PFSK-1 (cell line): Measurements from ENCODE around the gene HCN1.

ENCODE experiments used
- FOXP2 ChIP-seq: optimal IDR thresholded peaks from 2 replicates; pipeline ENCODE3; 2011; ENCODE audit warnings: borderline replicate concordance, control low read depth, inconsistent platforms; ENCODE audit not compliant: insufficient read depth; ENCODE audit errors: extremely low read length, extremely low read depth
- POLR2AphosphoS5 ChIP-seq: IDR thresholded peaks from 2 replicates; pipeline ENCODE4 v1.6.1; 2012; ENCODE audit warnings: low read depth, mild to moderate bottlenecking, control low read depth, low read length, moderate library complexity
- SIN3A ChIP-seq: IDR thresholded peaks from 2 replicates; pipeline ENCODE4 v1.6.1; 2012; ENCODE audit warnings: mild to moderate bottlenecking, low read length, moderate library complexity, borderline replicate concordance; ENCODE audit not compliant: insufficient read depth
- TAF1 ChIP-seq: IDR thresholded peaks from 2 replicates; pipeline ENCODE4 v1.6.1; 2012; ENCODE audit warnings: low read length, control low read depth, borderline replicate concordance; ENCODE audit not compliant: insufficient read depth
- TF ChIP-seq, protein P1 (sequence below), 2 experiments: IDR thresholded peaks; 2 replicates each; pipeline versions ENCODE4 v1.6.1 to v1.8.0; 2011 to 2012; ENCODE audit warnings: low read depth in 2 of 2, low read length in 2 of 2, control low read depth in 1 of 2, inconsistent platforms in 1 of 2, mild to moderate bottlenecking in 1 of 2, moderate library complexity in 1 of 2; ENCODE audit not compliant: insufficient read depth in 1 of 2

The HCN1 gene

GRCh38 chr5:45399041-45399440 is 297.1 kb downstream of the HCN1 start:
- TF ChIP-seq, protein P1, sequence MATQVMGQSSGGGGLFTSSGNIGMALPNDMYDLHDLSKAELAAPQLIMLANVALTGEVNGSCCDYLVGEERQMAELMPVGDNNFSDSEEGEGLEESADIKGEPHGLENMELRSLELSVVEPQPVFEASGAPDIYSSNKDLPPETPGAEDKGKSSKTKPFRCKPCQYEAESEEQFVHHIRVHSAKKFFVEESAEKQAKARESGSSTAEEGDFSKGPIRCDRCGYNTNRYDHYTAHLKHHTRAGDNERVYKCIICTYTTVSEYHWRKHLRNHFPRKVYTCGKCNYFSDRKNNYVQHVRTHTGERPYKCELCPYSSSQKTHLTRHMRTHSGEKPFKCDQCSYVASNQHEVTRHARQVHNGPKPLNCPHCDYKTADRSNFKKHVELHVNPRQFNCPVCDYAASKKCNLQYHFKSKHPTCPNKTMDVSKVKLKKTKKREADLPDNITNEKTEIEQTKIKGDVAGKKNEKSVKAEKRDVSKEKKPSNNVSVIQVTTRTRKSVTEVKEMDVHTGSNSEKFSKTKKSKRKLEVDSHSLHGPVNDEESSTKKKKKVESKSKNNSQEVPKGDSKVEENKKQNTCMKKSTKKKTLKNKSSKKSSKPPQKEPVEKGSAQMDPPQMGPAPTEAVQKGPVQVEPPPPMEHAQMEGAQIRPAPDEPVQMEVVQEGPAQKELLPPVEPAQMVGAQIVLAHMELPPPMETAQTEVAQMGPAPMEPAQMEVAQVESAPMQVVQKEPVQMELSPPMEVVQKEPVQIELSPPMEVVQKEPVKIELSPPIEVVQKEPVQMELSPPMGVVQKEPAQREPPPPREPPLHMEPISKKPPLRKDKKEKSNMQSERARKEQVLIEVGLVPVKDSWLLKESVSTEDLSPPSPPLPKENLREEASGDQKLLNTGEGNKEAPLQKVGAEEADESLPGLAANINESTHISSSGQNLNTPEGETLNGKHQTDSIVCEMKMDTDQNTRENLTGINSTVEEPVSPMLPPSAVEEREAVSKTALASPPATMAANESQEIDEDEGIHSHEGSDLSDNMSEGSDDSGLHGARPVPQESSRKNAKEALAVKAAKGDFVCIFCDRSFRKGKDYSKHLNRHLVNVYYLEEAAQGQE (IDR thresholded peaks at IDR 0.05; ENCODE audit: insufficient read depth in 1 of 2, low read depth in 2 of 2, low read length in 2 of 2) = no peak
- TF ChIP-seq POLR2AphosphoS5 (no peak), SIN3A (no peak)

- TF ChIP-seq SIN3A (no peak), POLR2AphosphoS5 (no peak), FOXP2 (no peak), TAF1 (no peak)
- TF ChIP-seq, protein P1 (IDR thresholded peaks at IDR 0.05; ENCODE audit: insufficient read depth in 1 of 2, low read depth in 2 of 2, low read length in 2 of 2) = no peak
Observed at GRCh38 chr5:45385321-45386058, 310.7 kb downstream of the HCN1 start.

DNA sequence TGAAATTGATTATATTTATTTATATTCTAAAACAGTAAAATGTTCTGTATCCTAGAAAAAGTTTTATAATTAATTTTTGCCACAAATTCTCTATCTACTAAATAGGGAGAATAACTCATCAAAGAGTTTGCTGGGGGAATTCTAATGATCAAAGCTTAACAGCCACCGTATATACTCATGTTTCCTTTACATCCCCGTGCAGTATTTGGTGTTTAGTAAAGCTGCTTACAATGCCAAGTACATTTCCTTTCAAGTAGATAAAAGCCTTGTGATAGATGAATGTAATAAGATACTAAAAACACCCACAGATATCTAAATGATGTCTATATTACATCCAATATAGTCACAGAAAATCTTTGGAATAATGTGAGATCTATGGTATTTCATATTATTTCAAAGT is 312.2 kb downstream of the HCN1 start:
- TF ChIP-seq, protein P1 (IDR thresholded peaks at IDR 0.05; ENCODE audit: insufficient read depth in 1 of 2, low read depth in 2 of 2, low read length in 2 of 2) = no peak
- TF ChIP-seq SIN3A = no peak
- no peak for TF ChIP-seq POLR2AphosphoS5
- TF ChIP-seq FOXP2 = no peak
- TF ChIP-seq TAF1 = no peak

DNA sequence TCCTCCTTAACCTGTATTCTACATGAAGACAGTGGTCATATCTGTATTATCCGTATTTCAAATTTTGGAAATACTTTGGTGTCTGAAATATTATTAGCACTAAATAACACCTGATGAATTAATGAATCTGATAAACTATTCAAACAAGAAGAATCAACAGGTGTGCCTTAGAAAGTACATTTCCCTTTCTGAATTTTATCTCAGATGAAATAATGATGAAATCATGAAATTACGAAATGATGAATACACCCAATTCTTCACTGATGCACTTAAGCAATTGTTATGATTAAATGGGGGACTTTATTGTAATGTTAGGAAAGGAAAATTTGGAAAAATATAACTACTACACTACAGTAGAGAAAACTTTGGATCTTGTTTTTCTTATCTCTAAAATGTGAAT is 313.6 kb downstream of the HCN1 start:
- no peak for TF ChIP-seq FOXP2
- TF ChIP-seq, protein P1 (IDR thresholded peaks at IDR 0.05; ENCODE audit: insufficient read depth in 1 of 2, low read depth in 2 of 2, low read length in 2 of 2) = no peak

DNA sequence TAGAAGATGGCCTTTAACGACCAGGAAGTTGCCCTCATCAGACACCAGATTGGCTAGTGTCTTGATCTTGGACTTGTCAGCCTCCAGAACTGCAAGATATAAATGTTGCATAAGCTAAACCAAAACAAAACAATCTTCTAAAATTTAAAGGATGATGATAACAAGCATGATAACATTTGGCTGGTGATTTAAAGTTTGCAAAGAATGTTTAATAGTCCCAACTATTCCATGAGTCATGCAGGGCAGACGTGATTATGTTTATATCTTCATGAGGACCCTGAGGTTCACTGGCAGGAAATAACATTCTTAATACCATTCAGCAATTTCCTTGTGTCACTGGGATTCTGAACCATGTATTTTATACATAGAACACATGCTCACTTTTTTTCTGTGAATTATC is 319.8 kb downstream of the HCN1 start:
- TF ChIP-seq TAF1 (no peak), FOXP2 (no peak), SIN3A (no peak), POLR2AphosphoS5 (no peak)
- TF ChIP-seq, protein P1 (IDR thresholded peaks at IDR 0.05; ENCODE audit: insufficient read depth in 1 of 2, low read depth in 2 of 2, low read length in 2 of 2) = no peak
